ENCODE data around the gene TEX2. TPM values are rescaled to one million over a fixed set of nuclear protein-coding genes. Genes with fewer than 3 reads are reported as not detected.
"Not testable (repeated sequence)": the region's sequence is repeated elsewhere in the genome, so short reads cannot be mapped to it uniquely, and the experiment has no call there.

Gene TEX2
- total RNA-seq, 2 experiments from 2014 or later, result 18.5 to 19.8 TPM

GRCh38 chr17:64198331-64199090, 64.5 kb downstream of the TEX2 start:
- H3K4me1 Mint-ChIP-seq, result peaks cover 41% of the 10 kb centered on the region
- H3K27ac Mint-ChIP-seq, result no peak overlapping the region
- no peak for DNase-seq
- peaks cover 6% of the 10 kb centered on the region for H3K9me3 Mint-ChIP-seq
- peaks cover 13% of the 10 kb centered on the region for H3K36me3 Mint-ChIP-seq
- H3K4me3 Mint-ChIP-seq, result no peak overlapping the region
- no peaks in the 10 kb centered on the region for H3K27me3 Mint-ChIP-seq

- no peak overlapping the region for H3K4me3 Mint-ChIP-seq
- H3K27ac Mint-ChIP-seq, result no peak overlapping the region
- H3K9me3 Mint-ChIP-seq, result peaks cover 6% of the 10 kb centered on the region
- peaks cover 22% of the 10 kb centered on the region for H3K4me1 Mint-ChIP-seq
- no peaks in the 10 kb centered on the region for H3K27me3 Mint-ChIP-seq
- H3K36me3 Mint-ChIP-seq, result peaks cover 18% of the 10 kb centered on the region
- DNase-seq, result no peak
These were observed 66.5 kb downstream of the TEX2 start for GRCh38 chr17:64196601-64197000.

- peaks cover 3% of the 10 kb centered on the region for H3K4me1 Mint-ChIP-seq
- H3K27me3 Mint-ChIP-seq, result no peaks in the 10 kb centered on the region
- H3K27ac Mint-ChIP-seq, result no peak overlapping the region
- no peak for DNase-seq
- no peak overlapping the region for H3K4me3 Mint-ChIP-seq
- peaks cover 6% of the 10 kb centered on the region for H3K9me3 Mint-ChIP-seq
- peaks cover 13% of the 10 kb centered on the region for H3K36me3 Mint-ChIP-seq
These were observed 69.5 kb downstream of the TEX2 start for GRCh38 chr17:64193561-64193960.

GRCh38 chr17:64192589-64192988, 70.5 kb downstream of the TEX2 start:
- no peak overlapping the region for H3K4me3 Mint-ChIP-seq
- no peaks in the 10 kb centered on the region for H3K27me3 Mint-ChIP-seq
- peaks cover 8% of the 10 kb centered on the region for H3K36me3 Mint-ChIP-seq
- no peak overlapping the region for H3K27ac Mint-ChIP-seq
- peaks cover 3% of the 10 kb centered on the region for H3K4me1 Mint-ChIP-seq
- H3K9me3 Mint-ChIP-seq, result peaks cover 5% of the 10 kb centered on the region
- DNase-seq, result no peak

GRCh38 chr17:64190472-64190871, 72.6 kb downstream of the TEX2 start:
- Mint-ChIP-seq H3K36me3 (peaks cover 6% of the 10 kb centered on the region), H3K27ac (no peak overlapping the region), H3K9me3 (no peaks in the 10 kb centered on the region), H3K27me3 (no peaks in the 10 kb centered on the region), H3K4me3 (no peak overlapping the region), H3K4me1 (no peaks in the 10 kb centered on the region)
- DNase-seq, result no peak

GRCh38 chr17:64188088-64188487, 75.0 kb downstream of the TEX2 start:
- Mint-ChIP-seq H3K4me1 (peaks cover 14% of the 10 kb centered on the region), H3K4me3 (no peak overlapping the region), H3K27me3 (no peaks in the 10 kb centered on the region), H3K27ac (no peak overlapping the region), H3K36me3 (peaks cover 1% of the 10 kb centered on the region), H3K9me3 (no peaks in the 10 kb centered on the region)
- DNase-seq, result no peak

GRCh38 chr17:64187093-64187895, 75.8 kb downstream of the TEX2 start:
- DNase-seq, result no peak
- Mint-ChIP-seq H3K4me1 (peaks cover 14% of the 10 kb centered on the region), H3K36me3 (no peaks in the 10 kb centered on the region), H3K4me3 (no peak overlapping the region), H3K9me3 (no peaks in the 10 kb centered on the region), H3K27ac (no peak overlapping the region), H3K27me3 (no peaks in the 10 kb centered on the region)

- Mint-ChIP-seq H3K4me3 (no peak overlapping the region), H3K27ac (no peak overlapping the region), H3K27me3 (no peaks in the 10 kb centered on the region), H3K36me3 (no peaks in the 10 kb centered on the region), H3K9me3 (no peaks in the 10 kb centered on the region), H3K4me1 (peaks cover 14% of the 10 kb centered on the region)
- DNase-seq, result no peak
These were observed 76.6 kb downstream of the TEX2 start for GRCh38 chr17:64186171-64187092.

GRCh38 chr17:64185557-64185956, 77.5 kb downstream of the TEX2 start:
- not testable (repeated sequence) for DNase-seq, H3K27ac Mint-ChIP-seq, H3K36me3 Mint-ChIP-seq, H3K4me3 Mint-ChIP-seq, H3K27me3 Mint-ChIP-seq, H3K9me3 Mint-ChIP-seq
- peaks cover 14% of the 10 kb centered on the region for H3K4me1 Mint-ChIP-seq

GRCh38 chr17:64185101-64185500, 78.0 kb downstream of the TEX2 start:
- Mint-ChIP-seq H3K9me3 (no peaks in the 10 kb centered on the region), H3K36me3 (peaks cover 3% of the 10 kb centered on the region), H3K27ac (no peak overlapping the region), H3K4me3 (no peak overlapping the region), H3K27me3 (no peaks in the 10 kb centered on the region), H3K4me1 (peaks cover 14% of the 10 kb centered on the region)
- no peak for DNase-seq

- Mint-ChIP-seq H3K36me3 (peaks cover 15% of the 10 kb centered on the region), H3K4me1 (peaks cover 14% of the 10 kb centered on the region), H3K4me3 (no peak overlapping the region), H3K27ac (no peak overlapping the region), H3K27me3 (no peaks in the 10 kb centered on the region), H3K9me3 (peaks cover 2% of the 10 kb centered on the region)
- DNase-seq, result peak; percentile 23
These were observed 79.2 kb downstream of the TEX2 start for GRCh38 chr17:64183815-64184214.

GRCh38 chr17:64182325-64183012, 80.6 kb downstream of the TEX2 start:
- DNase-seq, result no peak
- H3K27ac Mint-ChIP-seq, result no peak overlapping the region

GRCh38 chr17:64180089-64181073, 82.7 kb downstream of the TEX2 start:
- peaks cover 18% of the 10 kb centered on the region for H3K36me3 Mint-ChIP-seq
- H3K9me3 Mint-ChIP-seq, result peaks cover 2% of the 10 kb centered on the region
- no peak overlapping the region for H3K27ac Mint-ChIP-seq
- peaks cover 14% of the 10 kb centered on the region for H3K4me1 Mint-ChIP-seq
- no peaks in the 10 kb centered on the region for H3K27me3 Mint-ChIP-seq
- no peak for DNase-seq
- H3K4me3 Mint-ChIP-seq, result no peak overlapping the region

More at GRCh38 chr17:64182325-64183012, 80.6 kb downstream of the TEX2 start:
- H3K4me1 Mint-ChIP-seq, result peaks cover 14% of the 10 kb centered on the region
- peaks cover 18% of the 10 kb centered on the region for H3K36me3 Mint-ChIP-seq
- H3K27me3 Mint-ChIP-seq, result no peaks in the 10 kb centered on the region
- H3K9me3 Mint-ChIP-seq, result peaks cover 2% of the 10 kb centered on the region
- no peak overlapping the region for H3K4me3 Mint-ChIP-seq

Data from activated naive CD8-positive, alpha-beta T cell treated with anti-CD3 and anti-CD28 coated beads for 36 hours (primary cell).